Measurements from ENCODE around the gene EFNA1. TPM values are rescaled to one million over a fixed set of nuclear protein-coding genes. Genes with fewer than 3 reads are reported as not detected.

Gene EFNA1
- total and polyA plus RNA-seq, 5 donors from 2014 or later: 0.30 to 6.8 (median 3.1) TPM

GRCh38 chr1:155082301-155083051 is 45.2 kb upstream of the EFNA1 start:
- H3K36me3 ChIP-seq (ENCODE audit: control insufficient read depth, insufficient read depth, low read length): no peaks in the 10 kb centered on the region
- Mint-ChIP-seq H3K27ac (no peak overlapping the region), H3K27me3 (peaks cover 53% of the 10 kb centered on the region), H3K9me3 (peaks cover 0 to 4% (median 0%) of the 10 kb centered on the region in 7 donors), H3K4me3 (peak overlapping the region; percentile 37 to 73 (median 52)), H3K4me1 (peaks cover 0 to 62% (median 33%) of the 10 kb centered on the region in 4 donors), H3K36me3 (no peaks in the 10 kb centered on the region)
- peaks cover 69% of the 10 kb centered on the region for H3K4me1 ChIP-seq (ENCODE audit: control insufficient read depth, insufficient read depth, low read length, poor library complexity, severe bottlenecking)
- peak in 2 of 3 donors; percentile 26 to 50 for DNase-seq
- no peak overlapping the region for H3K4me3 ChIP-seq (ENCODE audit: low read depth, low read length)
- peaks cover 20% of the 10 kb centered on the region for H3K27me3 ChIP-seq (ENCODE audit: control insufficient read depth, insufficient read depth, low read length)
- no peak for ATAC-seq (ENCODE audit: low read depth in 2 of 2)
- H3K9me3 ChIP-seq (ENCODE audit: control insufficient read depth in 2 of 2, low read length in 2 of 2): no peaks in the 10 kb centered on the region
- H3K27ac ChIP-seq (ENCODE audit: insufficient read depth, low read length, poor library complexity, severe bottlenecking): no peak overlapping the region

DNA sequence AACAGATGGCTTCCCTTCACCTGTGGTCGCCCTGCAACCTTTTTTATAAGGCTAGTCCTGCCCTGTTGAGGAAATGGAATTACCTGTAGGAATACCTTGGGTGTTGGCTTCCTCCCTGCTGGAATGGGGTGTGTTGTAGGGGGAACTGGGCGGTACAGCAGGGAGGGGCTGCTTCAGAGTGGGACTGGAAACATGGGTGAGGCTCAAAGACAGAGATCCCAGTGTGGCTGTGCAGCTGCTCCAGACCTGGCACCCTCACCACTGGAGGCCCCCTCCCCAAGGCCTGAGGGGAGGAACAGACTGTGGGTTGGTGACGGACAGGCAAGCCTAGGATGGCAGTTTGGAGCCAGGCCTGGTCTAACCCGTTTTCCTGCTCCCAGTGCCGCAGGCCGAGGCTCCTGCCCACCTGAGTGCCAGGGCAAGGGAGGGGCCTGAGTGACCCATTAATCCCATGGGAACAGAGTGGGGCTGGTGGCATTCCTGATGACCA is 44.6 kb upstream of the EFNA1 start:
- peaks cover 20% of the 10 kb centered on the region for H3K27me3 ChIP-seq (ENCODE audit: control insufficient read depth, insufficient read depth, low read length)
- peaks cover 69% of the 10 kb centered on the region for H3K4me1 ChIP-seq (ENCODE audit: control insufficient read depth, insufficient read depth, low read length, poor library complexity, severe bottlenecking)
- H3K4me3 Mint-ChIP-seq: peak overlapping the region in 3 of 4 donors; percentile 62 to 88 (median 73)
- H3K4me3 ChIP-seq (ENCODE audit: low read depth, low read length): no peak overlapping the region
- DNase-seq (no peak), ATAC-seq (ENCODE audit: low read depth in 2 of 2) (no peak)
- H3K36me3 ChIP-seq (ENCODE audit: control insufficient read depth, insufficient read depth, low read length): no peaks in the 10 kb centered on the region
- H3K27ac ChIP-seq (ENCODE audit: insufficient read depth, low read length, poor library complexity, severe bottlenecking): no peak overlapping the region
- no peak overlapping the region for H3K27ac Mint-ChIP-seq
- peaks cover 56% of the 10 kb centered on the region for H3K27me3 Mint-ChIP-seq
- H3K9me3 ChIP-seq (ENCODE audit: control insufficient read depth in 2 of 2, low read length in 2 of 2): no peaks in the 10 kb centered on the region
- peaks cover 0 to 4% (median 0%) of the 10 kb centered on the region in 7 donors for H3K9me3 Mint-ChIP-seq
- peaks cover 0 to 59% (median 33%) of the 10 kb centered on the region in 4 donors for H3K4me1 Mint-ChIP-seq
- no peaks in the 10 kb centered on the region for H3K36me3 Mint-ChIP-seq

DNA sequence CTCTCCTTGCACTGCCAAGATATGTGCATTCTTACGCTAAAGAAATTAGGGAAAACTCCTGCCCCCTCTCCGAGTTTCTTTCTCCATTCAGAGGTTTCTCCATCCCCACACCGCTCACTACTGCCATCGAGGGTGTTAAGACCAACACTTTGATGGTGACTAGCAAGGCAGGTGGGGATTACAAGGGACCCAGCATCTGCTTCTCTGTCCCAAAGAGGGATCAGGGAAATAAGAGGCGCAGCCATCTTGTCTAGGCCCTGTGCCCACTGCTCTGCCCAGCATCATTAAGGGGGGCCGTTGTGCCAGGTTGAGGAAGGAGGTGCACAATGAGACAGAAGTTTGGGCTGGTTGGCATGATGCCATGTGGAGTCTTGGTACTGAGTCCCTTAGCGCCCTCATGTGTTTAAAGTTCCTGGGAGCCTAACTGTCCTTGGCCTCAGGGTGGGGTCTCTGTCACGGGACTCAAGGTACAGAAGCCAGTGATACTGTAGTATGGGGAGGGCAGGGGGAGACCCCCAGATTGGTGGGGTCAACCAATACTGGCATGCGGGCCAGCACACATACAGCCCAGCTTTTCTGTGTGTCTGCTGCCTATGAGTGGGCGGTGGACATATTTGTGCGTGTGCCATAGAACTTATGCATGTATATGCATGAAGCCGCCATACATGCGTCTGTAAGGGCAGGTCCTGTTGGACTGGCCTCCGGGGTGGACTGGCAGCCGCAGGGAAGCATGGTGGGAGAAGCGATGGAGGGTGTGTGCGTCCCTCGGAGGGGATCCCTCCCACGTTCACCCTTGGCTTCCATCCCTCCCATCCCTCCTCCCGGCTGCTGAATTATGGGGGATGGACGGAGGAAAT is 43.6 kb upstream of the EFNA1 start:
- Histone ChIP-seq H3K9me3 (ENCODE audit: control insufficient read depth in 2 of 2, low read length in 2 of 2) (no peaks in the 10 kb centered on the region), H3K27ac (ENCODE audit: insufficient read depth, low read length, poor library complexity, severe bottlenecking) (peak overlapping the region; percentile 76), H3K27me3 (ENCODE audit: control insufficient read depth, insufficient read depth, low read length) (peaks cover 20% of the 10 kb centered on the region), H3K4me1 (ENCODE audit: control insufficient read depth, insufficient read depth, low read length, poor library complexity, severe bottlenecking) (peaks cover 61% of the 10 kb centered on the region), H3K4me3 (ENCODE audit: low read depth, low read length) (peak overlapping the region; percentile 26), H3K36me3 (ENCODE audit: control insufficient read depth, insufficient read depth, low read length) (no peaks in the 10 kb centered on the region)
- Mint-ChIP-seq H3K36me3 (no peaks in the 10 kb centered on the region), H3K4me1 (peaks cover 0 to 54% (median 33%) of the 10 kb centered on the region in 4 donors), H3K27me3 (peaks cover 52% of the 10 kb centered on the region), H3K27ac (peak overlapping the region in 2 of 3 donors; percentile 92 to 96), H3K4me3 (peak overlapping the region; percentile 88 to 99 (median 94)), H3K9me3 (peaks cover 0 to 4% (median 0%) of the 10 kb centered on the region in 7 donors)
- DNase-seq (peak in 2 of 3 donors; percentile 29 to 59), ATAC-seq (ENCODE audit: low read depth in 2 of 2) (no peak)

DNA sequence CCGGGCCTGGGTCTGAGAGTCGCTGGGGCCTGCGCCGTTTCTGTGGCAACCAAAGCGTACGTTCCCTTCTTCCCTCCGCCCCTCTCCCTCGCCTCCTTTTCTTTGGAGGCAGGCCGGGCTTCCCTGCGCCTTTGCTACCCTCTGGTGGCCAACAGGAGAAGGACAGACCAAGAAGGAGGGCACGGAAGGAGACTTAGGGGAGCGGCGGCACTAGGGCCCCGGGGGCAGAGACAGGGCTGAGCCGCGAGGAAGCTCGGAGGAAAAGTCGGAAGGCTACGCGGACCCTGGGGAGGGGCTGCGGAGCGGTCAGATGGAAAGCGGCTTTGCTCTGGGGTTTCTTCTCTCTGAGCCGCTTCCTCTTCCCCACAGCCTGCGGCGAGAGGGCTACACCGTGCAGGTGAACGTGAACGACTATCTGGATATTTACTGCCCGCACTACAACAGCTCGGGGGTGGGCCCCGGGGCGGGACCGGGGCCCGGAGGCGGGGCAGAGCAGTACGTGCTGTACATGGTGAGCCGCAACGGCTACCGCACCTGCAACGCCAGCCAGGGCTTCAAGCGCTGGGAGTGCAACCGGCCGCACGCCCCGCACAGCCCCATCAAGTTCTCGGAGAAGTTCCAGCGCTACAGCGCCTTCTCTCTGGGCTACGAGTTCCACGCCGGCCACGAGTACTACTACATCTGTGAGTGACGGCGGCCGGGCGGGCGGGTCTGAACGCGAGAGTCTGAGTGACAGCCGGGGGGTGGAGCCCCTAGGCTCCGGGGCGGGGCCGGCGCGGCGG is 42.8 kb upstream of the EFNA1 start:
- Mint-ChIP-seq H3K4me3 (peak overlapping the region; percentile 88 to 99 (median 94)), H3K9me3 (peaks cover 0 to 4% (median 0%) of the 10 kb centered on the region in 7 donors), H3K36me3 (no peaks in the 10 kb centered on the region), H3K27ac (peak overlapping the region; percentile 82 to 96 (median 92)), H3K27me3 (peaks cover 46% of the 10 kb centered on the region), H3K4me1 (peaks cover 0 to 46% (median 28%) of the 10 kb centered on the region in 4 donors)
- Histone ChIP-seq H3K4me3 (ENCODE audit: low read depth, low read length) (peak overlapping the region; percentile 75), H3K9me3 (ENCODE audit: control insufficient read depth in 2 of 2, low read length in 2 of 2) (no peaks in the 10 kb centered on the region), H3K4me1 (ENCODE audit: control insufficient read depth, insufficient read depth, low read length, poor library complexity, severe bottlenecking) (peaks cover 53% of the 10 kb centered on the region), H3K27me3 (ENCODE audit: control insufficient read depth, insufficient read depth, low read length) (peaks cover 20% of the 10 kb centered on the region), H3K27ac (ENCODE audit: insufficient read depth, low read length, poor library complexity, severe bottlenecking) (peak overlapping the region; percentile 76), H3K36me3 (ENCODE audit: control insufficient read depth, insufficient read depth, low read length) (no peaks in the 10 kb centered on the region)
- ATAC-seq (ENCODE audit: low read depth in 2 of 2): peak; percentile 80 to 81
- DNase-seq: peak; percentile 83 to 95 (median 94)

DNA sequence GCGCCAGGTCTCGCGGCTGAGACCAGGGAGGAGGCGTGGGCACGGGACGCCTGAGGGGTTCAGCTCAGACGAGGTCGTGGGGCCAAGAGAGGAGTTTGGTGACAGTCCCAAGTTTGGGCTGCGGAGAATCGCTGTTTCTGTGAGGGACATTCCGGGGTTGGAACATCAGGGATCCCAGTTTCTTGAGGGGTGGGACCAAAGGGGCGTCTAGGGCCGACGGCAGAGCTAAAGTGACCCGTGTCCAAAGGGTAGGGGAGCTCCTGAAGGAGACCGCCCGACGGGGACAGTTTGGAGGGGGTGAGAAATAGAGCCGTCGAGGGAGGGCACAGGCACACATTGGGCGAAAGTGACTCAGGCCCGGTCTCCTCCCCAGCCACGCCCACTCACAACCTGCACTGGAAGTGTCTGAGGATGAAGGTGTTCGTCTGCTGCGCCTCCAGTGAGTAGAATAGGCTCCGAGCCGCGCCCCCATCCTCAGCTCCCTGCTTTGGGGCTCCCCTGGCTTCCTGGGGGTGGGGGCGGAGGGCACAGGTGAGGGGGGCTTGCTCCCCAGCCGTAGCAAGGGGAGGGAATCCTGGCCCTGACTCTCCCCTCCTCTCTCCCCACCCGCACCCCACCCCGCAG is 42.1 kb upstream of the EFNA1 start:
- H3K9me3 ChIP-seq (ENCODE audit: control insufficient read depth in 2 of 2, low read length in 2 of 2): no peaks in the 10 kb centered on the region
- H3K36me3 ChIP-seq (ENCODE audit: control insufficient read depth, insufficient read depth, low read length): no peaks in the 10 kb centered on the region
- Mint-ChIP-seq H3K4me1 (peaks cover 0 to 43% (median 28%) of the 10 kb centered on the region in 4 donors), H3K36me3 (no peaks in the 10 kb centered on the region), H3K4me3 (peak overlapping the region; percentile 88 to 99 (median 94)), H3K27ac (peak overlapping the region; percentile 82 to 96 (median 92)), H3K9me3 (peaks cover 0 to 4% (median 0%) of the 10 kb centered on the region in 7 donors), H3K27me3 (peaks cover 46% of the 10 kb centered on the region)
- peak; percentile 56 to 74 (median 63) for DNase-seq
- peak; percentile 17 to 25 for ATAC-seq (ENCODE audit: low read depth in 2 of 2)
- H3K4me1 ChIP-seq (ENCODE audit: control insufficient read depth, insufficient read depth, low read length, poor library complexity, severe bottlenecking): peaks cover 46% of the 10 kb centered on the region
- H3K27me3 ChIP-seq (ENCODE audit: control insufficient read depth, insufficient read depth, low read length): peaks cover 20% of the 10 kb centered on the region
- peak overlapping the region; percentile 62 for H3K4me3 ChIP-seq (ENCODE audit: low read depth, low read length)
- peak overlapping the region; percentile 76 for H3K27ac ChIP-seq (ENCODE audit: insufficient read depth, low read length, poor library complexity, severe bottlenecking)

- Mint-ChIP-seq H3K4me1 (peaks cover 0 to 42% (median 27%) of the 10 kb centered on the region in 4 donors), H3K27ac (peak overlapping the region in 1 of 3 donors; percentile 48), H3K36me3 (no peaks in the 10 kb centered on the region), H3K4me3 (peak overlapping the region; percentile 27 to 98 (median 78)), H3K27me3 (peaks cover 44% of the 10 kb centered on the region), H3K9me3 (peaks cover 0 to 4% (median 0%) of the 10 kb centered on the region in 7 donors)
- Histone ChIP-seq H3K4me3 (ENCODE audit: low read depth, low read length) (no peak overlapping the region), H3K27me3 (ENCODE audit: control insufficient read depth, insufficient read depth, low read length) (peaks cover 18% of the 10 kb centered on the region), H3K4me1 (ENCODE audit: control insufficient read depth, insufficient read depth, low read length, poor library complexity, severe bottlenecking) (peaks cover 40% of the 10 kb centered on the region), H3K36me3 (ENCODE audit: control insufficient read depth, insufficient read depth, low read length) (no peaks in the 10 kb centered on the region), H3K27ac (ENCODE audit: insufficient read depth, low read length, poor library complexity, severe bottlenecking) (peak overlapping the region; percentile 76), H3K9me3 (ENCODE audit: control insufficient read depth in 2 of 2, low read length in 2 of 2) (no peaks in the 10 kb centered on the region)
- peak; percentile 73 to 82 (median 78) for DNase-seq
- peak; percentile 8 to 10 for ATAC-seq (ENCODE audit: low read depth in 2 of 2)
These were observed 41.4 kb upstream of the EFNA1 start for GRCh38 chr1:155086128-155086741.
